OCI-LY1 (cell line): ENCODE results near the gene CHRD.

Experiments
- H2AFZ ChIP-seq: fragments of 200-600 bp; sonication (generic), shearing (Covaris generic); 2 replicates; pipeline ENCODE4 v1.6.0; 2014; ENCODE audit warnings: antibody characterized with exemption, mild to moderate bottlenecking, low read length
- H3F3A ChIP-seq: fragments of 200-600 bp; sonication (generic), shearing (Covaris generic); 2 replicates; pipeline ENCODE4 v1.6.0; 2014; ENCODE audit warnings: mild to moderate bottlenecking, antibody characterized with exemption, low read length, moderate library complexity; ENCODE audit not compliant: insufficient read depth
- H3K27ac ChIP-seq: fragments of 200-600 bp; sonication (generic); 2 replicates; pipeline ENCODE4 v1.5.1; 2014; ENCODE audit warnings: low read length, mixed run types, mild to moderate bottlenecking, low read depth; ENCODE audit not compliant: poor library complexity, severe bottlenecking
- H3K27me3 ChIP-seq: fragments of 200-600 bp; sonication (generic); 2 replicates; pipeline ENCODE4 v1.6.0; 2014; ENCODE audit warnings: antibody characterized with exemption, mild to moderate bottlenecking, low read length, moderate library complexity; ENCODE audit not compliant: insufficient read depth
- H3K36me3 ChIP-seq: fragments of 200-600 bp; sonication (generic); 2 replicates; pipeline ENCODE4 v1.6.1; 2014; ENCODE audit warnings: mild to moderate bottlenecking, antibody characterized with exemption, low read length, moderate library complexity, mixed read lengths; ENCODE audit not compliant: insufficient read depth
- H3K4me1 ChIP-seq: fragments of 200-600 bp; sonication (generic); 2 replicates; pipeline ENCODE4 v1.5.1; 2014; ENCODE audit warnings: mild to moderate bottlenecking, low read length, moderate library complexity; ENCODE audit not compliant: insufficient read depth, severe bottlenecking
- H3K4me2 ChIP-seq: fragments of 200-600 bp; sonication (generic), shearing (Covaris generic); 2 replicates; pipeline ENCODE4 v1.6.1; 2014; ENCODE audit warnings: low read length
- H3K4me3 ChIP-seq: fragments of 200-600 bp; sonication (generic); 2 replicates; pipeline ENCODE4 v1.5.1; 2014; ENCODE audit warnings: low read length, low read depth, mild to moderate bottlenecking, mixed read lengths; ENCODE audit not compliant: poor library complexity, severe bottlenecking
- H3K79me2 ChIP-seq: fragments of 200-600 bp; shearing (Covaris generic); 2 replicates; pipeline ENCODE4 v1.6.1; 2016; ENCODE audit warnings: mixed run types, low read length, mixed read lengths; ENCODE audit not compliant: insufficient read depth
- H3K9ac ChIP-seq: fragments of 200-600 bp; sonication (generic), shearing (Covaris generic); 2 replicates; pipeline ENCODE4 v1.6.1; 2014; ENCODE audit warnings: mild to moderate bottlenecking, low read length, mixed read lengths
- H3K9me2 ChIP-seq: fragments of 200-600 bp; sonication (generic), shearing (Covaris generic); 2 replicates; pipeline ENCODE4 v1.6.1; 2014; ENCODE audit warnings: low read depth, mild to moderate bottlenecking, low read length, mixed read lengths
- H3K9me3 ChIP-seq: fragments of 200-600 bp; shearing (Covaris generic); 2 replicates; pipeline ENCODE4 v1.6.1; 2014; ENCODE audit warnings: low read length, mixed read lengths
- H4K20me1 ChIP-seq: fragments of 200-600 bp; sonication (generic), shearing (Covaris generic); 2 replicates; pipeline ENCODE4 v1.6.0; 2016; ENCODE audit warnings: mild to moderate bottlenecking, low read length; ENCODE audit not compliant: insufficient read depth
- CTCF ChIP-seq: fragments of 200-600 bp; sonication (generic), shearing (Covaris generic); IDR thresholded peaks from 2 replicates; pipeline ENCODE4 v1.5.1; 2017; ENCODE audit warnings: mild to moderate bottlenecking, antibody characterized with exemption, low read length, moderate library complexity, mixed read lengths
- EZH2 ChIP-seq: fragments of 200-600 bp; sonication (generic), shearing (Covaris generic); IDR thresholded peaks from 2 replicates; pipeline ENCODE4 v1.8.0; 2017; ENCODE audit warnings: borderline replicate concordance, mixed run types, mild to moderate bottlenecking, antibody characterized with exemption, low read length, moderate library complexity, mixed read lengths

The CHRD gene

GRCh38 chr3:184388164-184388935, 8.5 kb downstream of the CHRD start:
- TF ChIP-seq CTCF: no peak
- TF ChIP-seq EZH2: no peak
- Histone ChIP-seq H3K4me2 (no peak overlapping the region), H3K4me3 (no peak overlapping the region), H3K9me2 (no peaks in the 10 kb centered on the region), H3K79me2 (no peaks in the 10 kb centered on the region), H3K27ac (no peak overlapping the region), H3K4me1 (no peaks in the 10 kb centered on the region), H3K36me3 (no peaks in the 10 kb centered on the region), H3K9ac (no peak overlapping the region), H3K9me3 (no peaks in the 10 kb centered on the region), H3K27me3 (0 out of 2 replicates have a peak, but pooled peaks cover 8% of the 10 kb centered on the region), H3F3A (no peaks in the 10 kb centered on the region), H4K20me1 (no peaks in the 10 kb centered on the region), H2AFZ (no peak overlapping the region)

- Histone ChIP-seq H3K4me2 (no peak overlapping the region), H3K9me3 (no peaks in the 10 kb centered on the region), H3K4me3 (no peak overlapping the region), H3K9ac (no peak overlapping the region), H3K9me2 (no peaks in the 10 kb centered on the region), H3K4me1 (no peaks in the 10 kb centered on the region), H3K36me3 (no peaks in the 10 kb centered on the region), H4K20me1 (no peaks in the 10 kb centered on the region), H3K79me2 (no peaks in the 10 kb centered on the region), H2AFZ (no peak overlapping the region), H3K27me3 (0 out of 2 replicates have a peak, but pooled peaks cover 8% of the 10 kb centered on the region), H3K27ac (no peak overlapping the region), H3F3A (no peaks in the 10 kb centered on the region)
- TF ChIP-seq CTCF (no peak), EZH2 (no peak)
Observed at GRCh38 chr3:184388936-184389230, 9.0 kb downstream of the CHRD start.

- no peaks in the 10 kb centered on the region for H3F3A ChIP-seq
- TF ChIP-seq EZH2 (no peak), CTCF (no peak)
- 0 out of 2 replicates have a peak, but pooled peaks cover 8% of the 10 kb centered on the region for H3K27me3 ChIP-seq
- no peak overlapping the region for H3K4me3 ChIP-seq
- no peaks in the 10 kb centered on the region for H4K20me1 ChIP-seq
- H3K9ac ChIP-seq: no peak overlapping the region
- no peaks in the 10 kb centered on the region for H3K36me3 ChIP-seq
- no peak overlapping the region for H3K4me2 ChIP-seq
- no peaks in the 10 kb centered on the region for H3K79me2 ChIP-seq
- no peaks in the 10 kb centered on the region for H3K9me3 ChIP-seq
- H3K27ac ChIP-seq: no peak overlapping the region
- H3K9me2 ChIP-seq: no peaks in the 10 kb centered on the region
- no peaks in the 10 kb centered on the region for H3K4me1 ChIP-seq
- no peak overlapping the region for H2AFZ ChIP-seq
Observed at GRCh38 chr3:184389384-184389783, 9.5 kb downstream of the CHRD start.
